Thoracic aorta (tissue), 2 donors: ENCODE measurements around the gene MLYCD. TPM values are rescaled to one million over a fixed set of nuclear protein-coding genes. Genes with fewer than 3 reads are reported as not detected.

Source experiments
- ATAC-seq: fragments of 150-250 bp; one replicate; pipeline ENCODE4 v1.8.0; 2017; ENCODE audit warnings: low read depth; ENCODE audit not compliant: insufficient number of reproducible peaks, low FRiP score
- DNase-seq: peaks from one replicate; pipeline ENCODE4 v3.0.0-alpha.2; 2020; ENCODE audit warnings: low spot score
- H3K27ac ChIP-seq, 2 donors: fragments of 200-600 bp; sonication (generic); 1 replicate in 1 of 2; 2 replicates in 1 of 2; pipeline ENCODE4 v1.5.1; 2016; ENCODE audit warnings: mild to moderate bottlenecking in 2 of 2, moderate library complexity in 2 of 2
- H3K27me3 ChIP-seq: fragments of 200-600 bp; sonication (generic); replicated peaks from 2 replicates; pipeline ENCODE4 v1.6.0; 2016; ENCODE audit warnings: mild to moderate bottlenecking; ENCODE audit not compliant: insufficient read depth
- H3K36me3 ChIP-seq: fragments of 200-600 bp; sonication (generic); one replicate; pipeline ENCODE4 v1.5.1; 2016
- H3K4me1 ChIP-seq, 2 donors: fragments of 200-600 bp; sonication (generic); 1 replicate in 1 of 2; 2 replicates in 1 of 2; pipeline versions ENCODE4 v1.5.1 to v1.6.0; 2016; ENCODE audit warnings: low read depth in 2 of 2, mild to moderate bottlenecking in 1 of 2; ENCODE audit not compliant: control insufficient read depth in 1 of 2
- H3K4me3 ChIP-seq: fragments of 200-600 bp; sonication (generic); 2 replicates; pipeline ENCODE4 v1.5.1; 2016; ENCODE audit warnings: mild to moderate bottlenecking
- H3K9me3 ChIP-seq: fragments of 200-600 bp; sonication (generic); 2 replicates; pipeline ENCODE4 v1.5.1; 2016
- CTCF ChIP-seq: fragments of 200-600 bp; sonication (generic); IDR thresholded peaks from one replicate; pipeline ENCODE4 v1.5.1; 2019; ENCODE audit warnings: antibody characterized with exemption
- total RNA-seq, 2 donors: library from RNA; depleted of rRNA; stranded (reverse); fragments of >200 nt; gene quantifications; one replicate each; pipeline versions ENCODE4 v1.1.0 to v1.2.3, GENCODE V29; 2016

MLYCD gene
- total RNA-seq, 2 donors from 2014 or later = 14.1 to 23.6 TPM

- H3K36me3 ChIP-seq = peaks cover 40% of the 10 kb centered on the region
- no peak overlapping the region for H3K27ac ChIP-seq
- no peak overlapping the region for H3K4me3 ChIP-seq
- no peak for TF ChIP-seq CTCF
- H3K4me1 ChIP-seq = no peaks in the 10 kb centered on the region
- no peaks in the 10 kb centered on the region for H3K9me3 ChIP-seq
- H3K27me3 ChIP-seq = no peaks in the 10 kb centered on the region
- DNase-seq (no peak), ATAC-seq (no peak)
Measured at GRCh38 chr16:83908798-83909197, 9.9 kb downstream of the MLYCD start.

GRCh38 chr16:83911290-83911689 lies 12.4 kb downstream of the MLYCD start:
- H3K36me3 ChIP-seq = peaks cover 62% of the 10 kb centered on the region

GRCh38 chr16:83912519-83913244 lies 13.8 kb downstream of the MLYCD start:
- no peak overlapping the region for H3K4me3 ChIP-seq
- H3K36me3 ChIP-seq = peaks cover 65% of the 10 kb centered on the region
- TF ChIP-seq CTCF = no peak
- DNase-seq = no peak
- H3K4me1 ChIP-seq = no peaks in the 10 kb centered on the region
- H3K27ac ChIP-seq = no peak overlapping the region
- H3K9me3 ChIP-seq = no peaks in the 10 kb centered on the region
- no peaks in the 10 kb centered on the region for H3K27me3 ChIP-seq
- no peak for ATAC-seq

More at GRCh38 chr16:83911290-83911689, 12.4 kb downstream of the MLYCD start:
- Histone ChIP-seq H3K4me3 (no peak overlapping the region), H3K27ac (no peak overlapping the region), H3K4me1 (no peaks in the 10 kb centered on the region), H3K27me3 (no peaks in the 10 kb centered on the region), H3K9me3 (no peaks in the 10 kb centered on the region)
- ATAC-seq (no peak), DNase-seq (no peak)
- TF ChIP-seq CTCF = no peak

GRCh38 chr16:83913245-83913633 lies 14.3 kb downstream of the MLYCD start:
- no peaks in the 10 kb centered on the region for H3K9me3 ChIP-seq
- no peak overlapping the region for H3K27ac ChIP-seq
- DNase-seq (no peak), ATAC-seq (no peak)
- no peak for TF ChIP-seq CTCF
- H3K27me3 ChIP-seq = no peaks in the 10 kb centered on the region
- H3K4me1 ChIP-seq = no peaks in the 10 kb centered on the region
- no peak overlapping the region for H3K4me3 ChIP-seq
- H3K36me3 ChIP-seq = peaks cover 69% of the 10 kb centered on the region

DNA sequence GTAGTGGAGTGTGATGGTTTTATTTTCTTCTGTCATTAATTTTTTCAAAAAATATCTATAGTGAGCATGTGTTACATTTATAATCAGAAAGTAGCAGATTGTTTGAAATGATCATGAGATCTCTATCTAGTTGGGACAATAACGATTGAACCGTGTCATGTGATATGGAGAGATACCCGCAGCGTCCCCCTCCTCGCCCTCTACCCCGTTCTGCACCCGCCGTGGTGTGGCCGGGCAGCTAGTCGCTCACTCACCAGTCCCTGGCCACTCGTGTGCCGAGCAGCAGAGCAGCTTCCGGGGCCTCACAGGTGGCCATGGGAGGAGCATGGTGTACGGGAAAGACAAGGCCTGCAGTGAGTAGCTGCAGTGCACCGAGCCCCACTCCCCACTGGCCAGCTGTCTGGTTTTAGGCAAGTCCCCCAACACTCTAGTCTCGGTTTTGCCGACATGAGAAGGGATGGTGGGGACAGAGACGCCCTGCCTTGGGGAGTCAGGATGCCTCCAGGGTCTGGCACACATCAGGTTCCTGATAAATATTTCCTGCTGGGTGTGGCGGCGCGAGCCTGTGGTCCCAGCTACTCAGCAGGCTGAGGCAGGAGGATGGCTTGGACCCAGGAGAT lies 15.3 kb downstream of the MLYCD start:
- H3K4me1 ChIP-seq = no peaks in the 10 kb centered on the region
- DNase-seq (no peak), ATAC-seq (no peak)
- no peak overlapping the region for H3K4me3 ChIP-seq
- no peak for TF ChIP-seq CTCF
- peaks cover 75% of the 10 kb centered on the region for H3K36me3 ChIP-seq
- no peaks in the 10 kb centered on the region for H3K9me3 ChIP-seq
- no peaks in the 10 kb centered on the region for H3K27me3 ChIP-seq
- no peak overlapping the region for H3K27ac ChIP-seq
